SK-N-SH treated with all-trans-retinoic acid at 6 μM for 48 hours (cell line): Measurements from ENCODE around the gene MAP3K3.

ENCODE experiments used
- ARNTL ChIP-seq: fragments of 450-650 bp; formaldehyde crosslinking; IDR thresholded peaks from 2 replicates; pipeline ENCODE4 v1.5.0; 2020; ENCODE audit warnings: low read depth, mild to moderate bottlenecking, moderate library complexity, borderline replicate concordance
- CSDC2 ChIP-seq: fragments of 250-450 bp; sonication (Bioruptor Pico); IDR thresholded peaks from 2 replicates; pipeline ENCODE4 v1.5.0; 2020; ENCODE audit warnings: mild to moderate bottlenecking, moderate library complexity
- ESRRG ChIP-seq: fragments of 250-450 bp; sonication (Bioruptor Pico); IDR thresholded peaks from 2 replicates; pipeline ENCODE4 v1.6.1; 2021; ENCODE audit warnings: mild to moderate bottlenecking
- PATZ1 ChIP-seq: fragments of 250-450 bp; sonication (Bioruptor Pico); IDR thresholded peaks from 2 replicates; pipeline ENCODE4 v1.8.0; 2020; ENCODE audit warnings: mild to moderate bottlenecking, moderate library complexity, borderline replicate concordance
- POU6F1 ChIP-seq: fragments of 250-450 bp; sonication (Bioruptor Pico); IDR thresholded peaks from 2 replicates; pipeline ENCODE4 v1.8.0; 2021; ENCODE audit warnings: low read depth, mild to moderate bottlenecking, moderate library complexity, borderline replicate concordance
- RARB ChIP-seq: fragments of 250-450 bp; sonication (Bioruptor Pico); IDR thresholded peaks from 2 replicates; pipeline ENCODE4 v1.8.0; 2021; ENCODE audit warnings: mild to moderate bottlenecking, moderate library complexity
- TSHZ2 ChIP-seq: fragments of 250-450 bp; sonication (Bioruptor Pico); IDR thresholded peaks from 2 replicates; pipeline ENCODE4 v1.5.0; 2020; ENCODE audit warnings: mild to moderate bottlenecking, moderate library complexity
- ZFP3 ChIP-seq: fragments of 250-450 bp; sonication (Bioruptor Pico); IDR thresholded peaks from 2 replicates; pipeline ENCODE4 v1.5.0; 2020; ENCODE audit warnings: mild to moderate bottlenecking, moderate library complexity
- ZNF565 ChIP-seq: fragments of 450-650 bp; formaldehyde crosslinking; conservative IDR thresholded peaks from 2 replicates; pipeline ENCODE4 v1.5.0; 2020; ENCODE audit warnings: low read depth, mild to moderate bottlenecking, moderate library complexity
- TF ChIP-seq, protein P1 (sequence below): fragments of 250-450 bp; sonication (Bioruptor Pico); IDR thresholded peaks from 2 replicates; pipeline ENCODE4 v1.5.1; 2020; ENCODE audit warnings: low read depth, mild to moderate bottlenecking, moderate library complexity

DNA sequence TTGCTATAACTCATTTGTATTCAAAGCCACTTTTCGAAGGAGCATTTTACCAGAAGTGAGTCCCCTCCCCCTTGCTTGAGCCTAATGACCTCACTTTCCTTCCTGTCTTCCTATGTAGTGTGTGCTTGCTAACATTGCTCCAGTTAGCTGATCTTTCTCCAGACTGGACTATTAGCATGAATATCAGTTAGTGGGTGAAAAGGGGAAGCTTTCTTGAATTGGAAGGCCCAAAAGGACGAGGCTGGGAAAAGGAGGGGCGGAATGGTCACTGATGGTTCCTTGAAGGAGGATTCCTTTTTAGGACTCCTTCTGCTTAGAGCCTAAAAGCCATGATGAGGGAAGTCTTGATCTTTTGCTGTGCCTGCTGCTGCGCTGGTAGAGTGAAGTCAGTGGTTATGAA is 11.9 kb downstream of the MAP3K3 start:
- TF ChIP-seq RARB (no peak), TSHZ2 (no peak), ZFP3 (CRISPR knock-in tag) (no peak), ZNF565 (no peak), POU6F1 (no peak), ESRRG (CRISPR knock-in tag) (no peak), PATZ1 (CRISPR knock-in tag) (no peak), ARNTL (no peak), CSDC2 (CRISPR knock-in tag) (no peak)
- TF ChIP-seq, protein P1, sequence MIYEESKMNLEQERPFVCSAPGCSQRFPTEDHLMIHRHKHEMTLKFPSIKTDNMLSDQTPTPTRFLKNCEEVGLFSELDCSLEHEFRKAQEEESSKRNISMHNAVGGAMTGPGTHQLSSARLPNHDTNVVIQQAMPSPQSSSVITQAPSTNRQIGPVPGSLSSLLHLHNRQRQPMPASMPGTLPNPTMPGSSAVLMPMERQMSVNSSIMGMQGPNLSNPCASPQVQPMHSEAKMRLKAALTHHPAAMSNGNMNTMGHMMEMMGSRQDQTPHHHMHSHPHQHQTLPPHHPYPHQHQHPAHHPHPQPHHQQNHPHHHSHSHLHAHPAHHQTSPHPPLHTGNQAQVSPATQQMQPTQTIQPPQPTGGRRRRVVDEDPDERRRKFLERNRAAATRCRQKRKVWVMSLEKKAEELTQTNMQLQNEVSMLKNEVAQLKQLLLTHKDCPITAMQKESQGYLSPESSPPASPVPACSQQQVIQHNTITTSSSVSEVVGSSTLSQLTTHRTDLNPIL (CRISPR knock-in tag) = no peak
